ENCODE measurements around the gene PCSK9. TPM values are rescaled to one million over a fixed set of nuclear protein-coding genes. Genes with fewer than 3 reads are reported as not detected.
A peak's percentile ranks its signal among the peaks of the same experiment; 100 is the strongest.

The PCSK9 gene
- polyA plus RNA-seq, 1 donor (not counting 4 experiments of a cell fraction or from before 2014, with no cell fraction given), result 61.7 TPM

DNA sequence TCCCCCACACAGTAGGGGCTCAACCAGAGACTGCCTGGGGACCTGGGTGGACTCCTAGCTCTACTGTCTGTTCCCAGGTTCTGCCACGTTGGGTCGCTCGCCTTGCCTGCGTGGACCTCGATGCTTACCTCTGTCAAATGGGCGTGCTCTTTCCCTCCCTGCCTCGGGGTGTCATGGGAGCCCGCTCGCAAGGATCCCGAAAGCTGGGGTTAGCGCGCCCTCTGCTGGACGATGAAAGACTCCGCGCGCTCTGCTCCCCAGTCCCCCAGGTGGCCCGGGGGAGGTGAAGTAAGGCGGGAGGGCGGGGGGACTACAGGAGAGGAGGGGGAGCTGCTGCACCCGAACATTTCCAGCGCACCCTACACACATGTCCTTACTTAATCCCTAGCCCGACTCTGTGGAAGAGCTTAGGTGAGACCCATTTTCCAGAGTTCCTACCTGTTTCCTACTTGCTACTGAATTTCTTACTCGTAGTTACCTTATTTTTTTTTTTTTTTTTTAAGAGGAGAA is 42.9 kb upstream of the PCSK9 start:
- no peaks in the 10 kb centered on the region for H4K20me1 ChIP-seq (ENCODE audit: control insufficient read depth, extremely low read depth, insufficient read depth, low read length)
- H3K4me3 ChIP-seq (ENCODE audit: control insufficient read depth in 2 of 3, extremely low read depth in 1 of 3, insufficient read depth in 2 of 3, low read depth in 1 of 3, low read length in 3 of 3), result peak overlapping the region in 1 of 3 experiments; percentile 41
- H3K27ac ChIP-seq (ENCODE audit: control insufficient read depth, insufficient read depth, low read length), result no peak overlapping the region
- H3K9ac ChIP-seq (ENCODE audit: control insufficient read depth, extremely low read depth, insufficient read depth, low read length), result no peak overlapping the region
- FAIRE-seq (no peak), DNase-seq (ENCODE audit: low read depth, low spot score) (peak; percentile 13)
- H3K27me3 ChIP-seq (ENCODE audit: control insufficient read depth, extremely low read depth, insufficient read depth, low read length), result peaks cover 19% of the 10 kb centered on the region
- no peak overlapping the region for H2AFZ ChIP-seq (ENCODE audit: control insufficient read depth, low read length)
- no peaks in the 10 kb centered on the region for H3K36me3 ChIP-seq (ENCODE audit: control insufficient read depth in 2 of 2, extremely low read depth in 1 of 2, insufficient read depth in 2 of 2, low read length in 2 of 2)
- dilution Hi-C loops (cut with MboI; ENCODE audit: extremely low pct_ligation_motif_present, low sequenced_read_pairs), result no loop called here
- peak overlapping the region; percentile 59 for H3K4me2 ChIP-seq (ENCODE audit: control insufficient read depth, extremely low read depth, insufficient read depth, low read depth, low read length)
- H3K9me1 ChIP-seq (ENCODE audit: control insufficient read depth, extremely low read depth, insufficient read depth, low read length), result no peaks in the 10 kb centered on the region
- H3K79me2 ChIP-seq (ENCODE audit: control insufficient read depth, insufficient read depth, low read length), result no peaks in the 10 kb centered on the region
- H3K9me3 ChIP-seq (ENCODE audit: control insufficient read depth, low read depth, low read length), result no peaks in the 10 kb centered on the region
- no peak for TF ChIP-seq EZH2 (IDR thresholded peaks at IDR 0.05; ENCODE audit: low read length)
- TF ChIP-seq, protein P1, sequence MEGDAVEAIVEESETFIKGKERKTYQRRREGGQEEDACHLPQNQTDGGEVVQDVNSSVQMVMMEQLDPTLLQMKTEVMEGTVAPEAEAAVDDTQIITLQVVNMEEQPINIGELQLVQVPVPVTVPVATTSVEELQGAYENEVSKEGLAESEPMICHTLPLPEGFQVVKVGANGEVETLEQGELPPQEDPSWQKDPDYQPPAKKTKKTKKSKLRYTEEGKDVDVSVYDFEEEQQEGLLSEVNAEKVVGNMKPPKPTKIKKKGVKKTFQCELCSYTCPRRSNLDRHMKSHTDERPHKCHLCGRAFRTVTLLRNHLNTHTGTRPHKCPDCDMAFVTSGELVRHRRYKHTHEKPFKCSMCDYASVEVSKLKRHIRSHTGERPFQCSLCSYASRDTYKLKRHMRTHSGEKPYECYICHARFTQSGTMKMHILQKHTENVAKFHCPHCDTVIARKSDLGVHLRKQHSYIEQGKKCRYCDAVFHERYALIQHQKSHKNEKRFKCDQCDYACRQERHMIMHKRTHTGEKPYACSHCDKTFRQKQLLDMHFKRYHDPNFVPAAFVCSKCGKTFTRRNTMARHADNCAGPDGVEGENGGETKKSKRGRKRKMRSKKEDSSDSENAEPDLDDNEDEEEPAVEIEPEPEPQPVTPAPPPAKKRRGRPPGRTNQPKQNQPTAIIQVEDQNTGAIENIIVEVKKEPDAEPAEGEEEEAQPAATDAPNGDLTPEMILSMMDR (optimal IDR thresholded peaks at IDR 0.05 in 1 of 3, IDR thresholded peaks at IDR 0.05 in 1 of 3, conservative IDR thresholded peaks at IDR 0.05 in 1 of 3; ENCODE audit: extremely low read depth in 1 of 3, insufficient read depth in 2 of 3, low read length in 3 of 3), result peak; percentile 56 to 89 (median 87)
- H3K4me1 ChIP-seq (ENCODE audit: control insufficient read depth, extremely low read depth, insufficient read depth, low read length), result no peaks in the 10 kb centered on the region

DNA sequence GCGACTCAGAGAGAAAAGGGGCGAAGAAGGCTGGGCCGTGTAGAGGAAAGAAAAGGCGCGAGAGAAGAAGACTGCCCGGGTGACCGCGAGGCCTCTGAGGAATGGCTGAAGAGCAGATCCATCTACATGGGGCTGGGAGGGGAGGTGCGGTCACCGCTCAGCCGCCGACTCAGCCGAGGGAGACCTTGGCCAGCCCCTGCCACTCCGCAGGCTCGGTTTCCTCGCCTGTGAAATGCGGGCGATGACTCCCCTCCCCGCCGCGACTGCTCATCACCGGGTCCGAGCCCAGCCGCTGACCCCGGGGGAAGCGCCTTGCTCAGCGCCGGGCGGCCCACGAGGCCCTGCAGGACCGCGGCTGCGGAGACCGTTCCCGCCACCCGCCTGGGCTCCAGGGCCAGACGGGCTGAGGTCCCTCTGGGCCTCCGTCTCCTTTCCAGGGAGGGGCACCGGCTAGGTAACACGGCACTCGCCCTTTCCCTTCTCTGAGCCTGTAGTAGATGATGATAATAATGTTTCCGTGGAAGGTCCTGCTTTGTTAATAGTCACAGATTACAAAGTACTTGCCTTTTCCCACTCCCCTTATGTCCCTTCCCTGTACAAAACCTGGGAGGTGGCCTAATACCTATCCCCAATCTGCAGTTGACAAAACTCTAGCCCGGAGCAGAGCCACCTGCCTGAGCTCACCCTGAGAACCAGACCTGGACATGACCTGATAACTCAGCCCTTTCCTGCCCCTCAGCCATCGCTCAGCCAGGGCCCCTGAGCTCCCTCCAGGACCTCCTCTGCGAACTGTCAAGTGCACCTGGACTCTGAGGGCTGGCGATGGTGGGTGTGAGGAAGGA is 42.3 kb upstream of the PCSK9 start:
- no peaks in the 10 kb centered on the region for H3K79me2 ChIP-seq (ENCODE audit: control insufficient read depth, insufficient read depth, low read length)
- peak overlapping the region; percentile 10 for H2AFZ ChIP-seq (ENCODE audit: control insufficient read depth, low read length)
- H3K4me2 ChIP-seq (ENCODE audit: control insufficient read depth, extremely low read depth, insufficient read depth, low read depth, low read length), result peak overlapping the region; percentile 59
- dilution Hi-C loops (cut with MboI; ENCODE audit: extremely low pct_ligation_motif_present, low sequenced_read_pairs), result no loop called here
- no peak overlapping the region for H3K27ac ChIP-seq (ENCODE audit: control insufficient read depth, insufficient read depth, low read length)
- FAIRE-seq (no peak), DNase-seq (ENCODE audit: low read depth, low spot score) (no peak)
- TF ChIP-seq, protein P1 (optimal IDR thresholded peaks at IDR 0.05 in 1 of 3, IDR thresholded peaks at IDR 0.05 in 1 of 3, conservative IDR thresholded peaks at IDR 0.05 in 1 of 3; ENCODE audit: extremely low read depth in 1 of 3, insufficient read depth in 2 of 3, low read length in 3 of 3), result no peak
- TF ChIP-seq EZH2 (IDR thresholded peaks at IDR 0.05; ENCODE audit: low read length), result no peak
- no peaks in the 10 kb centered on the region for H3K4me1 ChIP-seq (ENCODE audit: control insufficient read depth, extremely low read depth, insufficient read depth, low read length)
- no peaks in the 10 kb centered on the region for H4K20me1 ChIP-seq (ENCODE audit: control insufficient read depth, extremely low read depth, insufficient read depth, low read length)
- H3K27me3 ChIP-seq (ENCODE audit: control insufficient read depth, extremely low read depth, insufficient read depth, low read length), result peaks cover 19% of the 10 kb centered on the region
- H3K9me3 ChIP-seq (ENCODE audit: control insufficient read depth, low read depth, low read length), result no peaks in the 10 kb centered on the region
- no peak overlapping the region for H3K9ac ChIP-seq (ENCODE audit: control insufficient read depth, extremely low read depth, insufficient read depth, low read length)
- no peaks in the 10 kb centered on the region for H3K36me3 ChIP-seq (ENCODE audit: control insufficient read depth in 2 of 2, extremely low read depth in 1 of 2, insufficient read depth in 2 of 2, low read length in 2 of 2)
- peak overlapping the region in 1 of 3 experiments; percentile 41 for H3K4me3 ChIP-seq (ENCODE audit: control insufficient read depth in 2 of 3, extremely low read depth in 1 of 3, insufficient read depth in 2 of 3, low read depth in 1 of 3, low read length in 3 of 3)
- no peaks in the 10 kb centered on the region for H3K9me1 ChIP-seq (ENCODE audit: control insufficient read depth, extremely low read depth, insufficient read depth, low read length)

Data from keratinocyte (primary cell).